ENCODE data around the gene IL17RE. TPM values are rescaled to one million over a fixed set of nuclear protein-coding genes. Genes with fewer than 3 reads are reported as not detected.

IL17RE gene
- total RNA-seq, 1 donor, result 0.72 TPM

DNA sequence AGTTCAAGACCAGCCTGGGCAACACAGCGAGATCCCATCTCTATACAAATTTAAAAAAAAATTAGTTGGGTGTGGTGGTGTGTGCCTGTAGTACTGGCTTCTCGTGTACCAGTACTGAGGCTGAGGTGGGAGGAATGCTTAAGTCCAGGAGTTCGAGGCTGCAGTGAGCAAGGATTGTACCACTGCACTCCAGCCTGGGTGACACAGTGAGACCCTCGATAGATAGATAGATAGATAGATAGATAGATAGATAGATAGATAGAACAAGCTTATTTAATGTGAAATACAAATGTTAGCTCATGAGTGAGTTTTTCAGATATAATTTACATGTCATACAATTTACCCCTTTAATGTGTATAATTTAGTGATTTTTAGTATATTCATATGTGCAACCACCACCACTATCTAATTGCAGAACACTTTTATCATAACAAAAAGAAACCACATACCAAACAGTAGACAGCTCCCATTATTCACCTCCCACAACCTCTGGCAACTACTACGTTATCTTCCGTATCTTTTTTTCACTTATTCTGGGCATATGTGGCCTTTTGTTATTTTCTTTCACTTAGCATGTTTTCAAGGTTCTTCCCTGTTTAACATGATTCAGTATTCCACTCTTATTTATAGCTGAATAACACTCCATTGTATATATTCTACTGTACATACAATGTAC is 62.7 kb downstream of the IL17RE start:
- TF ChIP-seq, protein P1, sequence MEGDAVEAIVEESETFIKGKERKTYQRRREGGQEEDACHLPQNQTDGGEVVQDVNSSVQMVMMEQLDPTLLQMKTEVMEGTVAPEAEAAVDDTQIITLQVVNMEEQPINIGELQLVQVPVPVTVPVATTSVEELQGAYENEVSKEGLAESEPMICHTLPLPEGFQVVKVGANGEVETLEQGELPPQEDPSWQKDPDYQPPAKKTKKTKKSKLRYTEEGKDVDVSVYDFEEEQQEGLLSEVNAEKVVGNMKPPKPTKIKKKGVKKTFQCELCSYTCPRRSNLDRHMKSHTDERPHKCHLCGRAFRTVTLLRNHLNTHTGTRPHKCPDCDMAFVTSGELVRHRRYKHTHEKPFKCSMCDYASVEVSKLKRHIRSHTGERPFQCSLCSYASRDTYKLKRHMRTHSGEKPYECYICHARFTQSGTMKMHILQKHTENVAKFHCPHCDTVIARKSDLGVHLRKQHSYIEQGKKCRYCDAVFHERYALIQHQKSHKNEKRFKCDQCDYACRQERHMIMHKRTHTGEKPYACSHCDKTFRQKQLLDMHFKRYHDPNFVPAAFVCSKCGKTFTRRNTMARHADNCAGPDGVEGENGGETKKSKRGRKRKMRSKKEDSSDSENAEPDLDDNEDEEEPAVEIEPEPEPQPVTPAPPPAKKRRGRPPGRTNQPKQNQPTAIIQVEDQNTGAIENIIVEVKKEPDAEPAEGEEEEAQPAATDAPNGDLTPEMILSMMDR (IDR thresholded peaks at IDR 0.05; ENCODE audit: extremely low read depth, low read depth, low read length), result no peak
- H2AFZ ChIP-seq (ENCODE audit: low read length), result no peak overlapping the region
- no peaks in the 10 kb centered on the region for H3K27me3 ChIP-seq (ENCODE audit: insufficient read depth, low read length)
- H3K4me1 ChIP-seq (ENCODE audit: insufficient read depth, low read length), result peaks cover 9% of the 10 kb centered on the region
- peaks cover 27% of the 10 kb centered on the region for H3K36me3 ChIP-seq (ENCODE audit: insufficient read depth, low read length)
- H3K4me3 ChIP-seq (ENCODE audit: insufficient read depth, low read length), result no peak overlapping the region
- H3K27ac ChIP-seq (ENCODE audit: low read depth, low read length), result no peak overlapping the region
- no peaks in the 10 kb centered on the region for H3K79me2 ChIP-seq (ENCODE audit: insufficient read depth, low read length)
- no peak for DNase-seq (ENCODE audit: insufficient read length, low spot score, missing footprints)
- no peaks in the 10 kb centered on the region for H4K20me1 ChIP-seq (ENCODE audit: insufficient read depth, low read length)
- no peak overlapping the region for H3K4me2 ChIP-seq (ENCODE audit: insufficient read depth, low read length)
- H3K9me3 ChIP-seq (ENCODE audit: low read depth, low read length), result no peaks in the 10 kb centered on the region

Small RNAs within 50 kb of the gene (small RNA-seq; reads per million reads assigned to genes)
- not detected for gene RNU6-882P

Other genes with a start within 250 kb of the IL17RE start
- gene CPNE9, start 199.0 kb upstream of the IL17RE start, total RNA-seq, result not detected in 2 replicates
- gene BRPF1, start 171.1 kb upstream of the IL17RE start, total RNA-seq, result 14.1 and 14.5 TPM in 2 replicates
- 24.8 and 25.7 TPM in 2 replicates for gene OGG1, start 152.9 kb upstream of the IL17RE start, total RNA-seq
- gene CAMK1, start 132.9 kb upstream of the IL17RE start, total RNA-seq, result 22.1 and 25.9 TPM in 2 replicates
- 88.4 and 102 TPM in 2 replicates for gene TADA3, start 110.4 kb upstream of the IL17RE start, total RNA-seq
- 203 and 222 TPM in 2 replicates for gene ARPC4, start 109.8 kb upstream of the IL17RE start, total RNA-seq
- 31.1 and 33.9 TPM in 2 replicates for gene TTLL3, start 92.6 kb upstream of the IL17RE start, total RNA-seq
- gene RPUSD3, start 58.8 kb upstream of the IL17RE start, total RNA-seq, result 18.6 and 19.2 TPM in 2 replicates
- not detected in 2 replicates for gene CIDEC, start 22.6 kb upstream of the IL17RE start, total RNA-seq
- 21.8 and 26.1 TPM in 2 replicates for gene JAGN1, start 12.2 kb upstream of the IL17RE start, total RNA-seq
- 42.1 and 47.0 TPM in 2 replicates for gene IL17RC, start 14.2 kb downstream of the IL17RE start, total RNA-seq
- gene CRELD1, start 31.0 kb downstream of the IL17RE start, total RNA-seq, result 7.6 and 10.3 TPM in 2 replicates
- 3.5 and 4.3 TPM in 2 replicates for gene PRRT3, start 49.6 kb downstream of the IL17RE start, total RNA-seq
- 55.7 and 58.3 TPM in 2 replicates for gene EMC3, start 84.0 kb downstream of the IL17RE start, total RNA-seq
- gene FANCD2, start 123.6 kb downstream of the IL17RE start, total RNA-seq, result 3.2 and 6.2 TPM in 2 replicates
- gene FANCD2OS, start 205.4 kb downstream of the IL17RE start, total RNA-seq, result not detected in 2 replicates
- 113 and 114 TPM in 2 replicates for gene BRK1, start 212.8 kb downstream of the IL17RE start, total RNA-seq
- gene VHL, start 238.9 kb downstream of the IL17RE start, total RNA-seq, result 33.9 and 36.9 TPM in 2 replicates